H1 (cell line): ENCODE data around the gene TSC22D4. TPM values are rescaled to one million over a fixed set of nuclear protein-coding genes. Genes with fewer than 3 reads are reported as not detected.

Experiments used
- ASH2L ChIP-seq: fragments of 200-600, 300-600 bp; sonication (generic); IDR thresholded peaks from one replicate; pipeline ENCODE4 v1.7.1; 2017; ENCODE audit warnings: low read length
- TBP ChIP-seq: IDR thresholded peaks from 2 replicates; pipeline ENCODE4 v1.6.1; 2011; ENCODE audit warnings: low read depth, low read length, improper control_type of control experiment
- polyA plus RNA-seq, 7 experiments: library from polyadenylated mRNA; depleted of rRNA in 3 of 7; stranded (reverse) in 5 of 7; unstranded in 2 of 7; fragments of >200 nt in 5 of 7; fragments of 200-250 nt in 2 of 7; gene quantifications; 1 replicate in 5 of 7; 2 replicates in 1 of 7; 4 replicates in 1 of 7; pipeline versions ENCODE4 v1.2.1 to v1.2.3, GENCODE V29; 2011 to 2013; ENCODE audit warnings: missing spikeins in 2 of 7, mixed read lengths in 2 of 7
- total RNA-seq: library from RNA; stranded (reverse); fragmentation: NEBNext Ultra II Directional; extraction: Animal tissue kit (Norgen Biotek cat#: 25700); gene quantifications from 2 replicates; pipeline ENCODE4 v1.2.1, GENCODE V29; 2021

The TSC22D4 gene
- total and polyA plus RNA-seq, 2 of the 8 experiments (the other 6 are each of a cell fraction or from before 2014, with no cell fraction given), result 13.2 to 20.3 TPM

GRCh38 chr7:100486111-100486636, 7.2 kb upstream of the TSC22D4 start (continued):
- no peak for TF ChIP-seq ASH2L
- TF ChIP-seq TBP, result no peak
